Neural crest cell (in vitro differentiated cells): ENCODE data around the gene UBE2J2. TPM values are rescaled to one million over a fixed set of nuclear protein-coding genes. Genes with fewer than 3 reads are reported as not detected.

Source experiments
- DNase-seq: peaks from one replicate; pipeline ENCODE4 v3.0.0; 2021; ENCODE audit warnings: low read depth, mixed read lengths, low spot score
- H3K27ac Mint-ChIP-seq: one replicate; pipeline ENCODE4 v1.8.0; 2021; ENCODE audit warnings: mild to moderate bottlenecking, mixed read lengths; ENCODE audit not compliant: unreplicated experiment
- H3K27me3 Mint-ChIP-seq: 2 replicates; pipeline ENCODE4 v1.8.0; 2021; ENCODE audit warnings: low read depth, mild to moderate bottlenecking, mixed read lengths
- H3K36me3 Mint-ChIP-seq: 2 replicates; pipeline ENCODE4 v1.8.0; 2021; ENCODE audit warnings: low read depth, mild to moderate bottlenecking, mixed read lengths
- H3K4me1 Mint-ChIP-seq: 2 replicates; pipeline ENCODE4 v1.8.0; 2021; ENCODE audit warnings: mixed read lengths
- H3K4me3 Mint-ChIP-seq: one replicate; pipeline ENCODE4 v1.8.0; 2021; ENCODE audit warnings: mild to moderate bottlenecking, mixed read lengths
- H3K9me3 Mint-ChIP-seq: 2 replicates; pipeline ENCODE4 v1.8.0; 2021; ENCODE audit warnings: mixed read lengths
- total RNA-seq: library from RNA; stranded (reverse); gene quantifications from 2 replicates; pipeline ENCODE4 v1.2.1, GENCODE V29; 2021
- TF ChIP-seq, protein P1 (sequence below): fragments of 200-600 bp; sonication (generic); conservative IDR thresholded peaks from 2 replicates; pipeline ENCODE4 v1.5.0; 2021; ENCODE audit warnings: antibody characterized with exemption, mild to moderate bottlenecking

The UBE2J2 gene
- total RNA-seq, 1 donor from 2014 or later, result 80.8 TPM

DNA sequence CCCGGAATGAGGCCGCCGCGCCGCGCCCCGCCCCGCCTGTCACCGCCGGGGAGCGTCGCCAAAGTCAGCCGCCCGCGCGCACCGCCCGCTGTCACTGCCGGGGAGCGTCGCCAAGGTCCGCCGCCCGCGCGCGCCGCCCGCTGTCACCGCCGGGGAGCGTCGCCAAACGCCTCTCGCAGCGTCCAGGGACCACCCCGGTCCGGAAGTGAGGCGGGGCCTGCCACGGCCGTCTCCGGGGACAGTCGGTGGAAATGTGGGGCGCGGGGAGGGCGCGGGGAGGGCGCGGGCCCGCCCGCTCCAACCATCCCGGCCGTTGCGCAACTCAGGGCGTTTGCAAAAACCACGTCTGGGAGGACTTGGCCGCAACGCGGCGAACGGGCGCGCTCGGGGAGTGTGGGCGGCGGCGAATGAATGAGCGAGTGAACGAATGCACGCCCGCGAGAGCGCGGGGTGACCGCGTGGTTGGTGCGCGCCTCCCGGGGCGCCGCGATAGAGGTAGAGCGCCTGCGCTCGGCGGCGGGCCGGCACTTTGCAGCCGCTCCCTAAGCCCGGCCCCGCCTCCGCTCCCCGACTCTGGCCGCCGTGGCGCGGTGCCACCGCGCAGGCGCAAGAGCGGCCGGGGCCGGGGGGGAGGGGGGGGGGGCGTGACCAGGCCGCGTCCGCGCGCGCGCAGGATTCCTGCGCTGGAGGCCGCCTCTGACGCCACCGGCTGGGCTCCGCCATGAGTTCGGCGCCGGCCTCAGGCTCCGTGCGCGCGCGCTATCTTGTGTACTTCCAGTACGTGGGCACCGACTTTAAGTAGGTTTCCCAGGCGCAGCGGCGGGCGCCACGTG, 34.5 kb upstream of the UBE2J2 start, which contains the start of the genes ACAP3 and PUSL1:
TSS of gene ACAP3 (minus strand) at position 8 of the 833 bp plus-strand sequence. CDS start 115 bp downstream, outside the sequence.
TSS of gene PUSL1 (plus strand) at position 675 of the 833 bp plus-strand sequence. CDS start at position 722, 47 bp downstream.
- no peaks in the 10 kb centered on the region for H3K36me3 Mint-ChIP-seq
- TF ChIP-seq, protein P1, sequence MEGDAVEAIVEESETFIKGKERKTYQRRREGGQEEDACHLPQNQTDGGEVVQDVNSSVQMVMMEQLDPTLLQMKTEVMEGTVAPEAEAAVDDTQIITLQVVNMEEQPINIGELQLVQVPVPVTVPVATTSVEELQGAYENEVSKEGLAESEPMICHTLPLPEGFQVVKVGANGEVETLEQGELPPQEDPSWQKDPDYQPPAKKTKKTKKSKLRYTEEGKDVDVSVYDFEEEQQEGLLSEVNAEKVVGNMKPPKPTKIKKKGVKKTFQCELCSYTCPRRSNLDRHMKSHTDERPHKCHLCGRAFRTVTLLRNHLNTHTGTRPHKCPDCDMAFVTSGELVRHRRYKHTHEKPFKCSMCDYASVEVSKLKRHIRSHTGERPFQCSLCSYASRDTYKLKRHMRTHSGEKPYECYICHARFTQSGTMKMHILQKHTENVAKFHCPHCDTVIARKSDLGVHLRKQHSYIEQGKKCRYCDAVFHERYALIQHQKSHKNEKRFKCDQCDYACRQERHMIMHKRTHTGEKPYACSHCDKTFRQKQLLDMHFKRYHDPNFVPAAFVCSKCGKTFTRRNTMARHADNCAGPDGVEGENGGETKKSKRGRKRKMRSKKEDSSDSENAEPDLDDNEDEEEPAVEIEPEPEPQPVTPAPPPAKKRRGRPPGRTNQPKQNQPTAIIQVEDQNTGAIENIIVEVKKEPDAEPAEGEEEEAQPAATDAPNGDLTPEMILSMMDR, result peak; percentile 17
- H3K27me3 Mint-ChIP-seq, result no peaks in the 10 kb centered on the region
- H3K9me3 Mint-ChIP-seq, result no peaks in the 10 kb centered on the region
- peak; percentile 74 for DNase-seq
- H3K4me1 Mint-ChIP-seq, result peaks cover 24% of the 10 kb centered on the region
- H3K27ac Mint-ChIP-seq, result peak within 1 kb of the TSS; percentile 57
- peak within 1 kb of the TSS; percentile 90 for H3K4me3 Mint-ChIP-seq

DNA sequence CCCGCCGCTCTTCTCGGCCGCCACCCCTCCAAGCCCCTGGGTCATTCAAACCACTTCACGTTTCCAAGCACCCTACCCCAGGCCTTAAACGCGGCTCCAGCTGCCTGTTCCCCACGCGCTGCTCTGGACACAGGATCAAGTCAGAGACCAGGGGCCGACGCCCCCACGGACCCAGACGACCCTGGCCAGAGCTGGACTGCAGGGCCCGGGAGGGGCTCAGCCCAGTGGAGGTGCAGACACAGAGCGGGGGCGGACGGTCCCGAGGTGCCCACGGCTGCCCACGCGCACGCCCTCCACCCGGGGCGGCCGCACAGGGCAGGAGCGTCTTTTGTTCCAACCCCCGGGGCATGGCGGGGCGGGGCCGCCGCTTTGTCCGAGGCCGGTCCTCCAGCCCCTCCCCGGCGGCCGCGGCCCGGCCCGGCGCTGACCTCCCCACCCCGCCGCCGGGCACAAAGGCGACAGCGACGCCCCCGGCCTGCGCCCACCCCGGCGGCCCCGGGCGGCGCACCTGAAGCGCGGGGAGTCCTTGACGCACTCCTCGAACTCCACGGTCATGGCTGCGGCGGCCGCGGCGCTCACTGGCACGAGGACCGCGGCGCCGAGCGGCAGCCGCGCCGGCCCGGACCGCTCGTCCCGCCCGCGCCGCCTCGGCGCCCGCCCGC, 33.7 kb upstream of the UBE2J2 start:
- Mint-ChIP-seq H3K27ac (peak overlapping the region; percentile 57), H3K36me3 (no peaks in the 10 kb centered on the region), H3K4me1 (peaks cover 24% of the 10 kb centered on the region), H3K4me3 (peak overlapping the region; percentile 90), H3K9me3 (no peaks in the 10 kb centered on the region), H3K27me3 (no peaks in the 10 kb centered on the region)
- TF ChIP-seq, protein P1, result no peak
- peak; percentile 48 for DNase-seq

DNA sequence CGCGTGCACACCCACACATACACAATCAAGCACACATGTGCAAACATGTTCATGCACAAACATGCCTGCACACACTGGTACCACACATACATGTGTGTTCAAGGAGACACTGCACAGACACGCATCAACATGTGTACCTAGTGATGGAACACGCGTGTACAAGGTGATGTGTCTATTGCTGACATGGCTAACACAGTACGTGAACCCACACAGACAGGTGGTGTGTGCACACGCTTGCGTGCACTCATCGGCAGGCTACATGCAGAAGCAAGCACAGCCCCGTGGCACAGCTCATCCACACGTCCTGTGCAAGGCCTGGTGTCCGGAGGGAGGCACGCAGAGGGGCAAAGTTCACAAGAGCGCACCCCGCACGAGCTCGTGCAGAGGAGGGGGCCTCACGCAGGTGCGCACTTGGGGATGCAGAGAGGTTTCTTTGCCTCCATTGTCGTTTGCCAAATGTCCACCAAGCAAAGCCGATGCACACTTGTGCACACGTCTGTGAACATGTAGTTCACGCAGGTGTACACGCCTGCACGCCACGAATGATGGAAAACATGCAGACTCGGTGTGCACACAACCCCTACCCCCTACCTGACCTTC, 33.1 kb upstream of the UBE2J2 start:
- H3K27me3 Mint-ChIP-seq, result no peaks in the 10 kb centered on the region
- peak overlapping the region; percentile 57 for H3K27ac Mint-ChIP-seq
- H3K4me3 Mint-ChIP-seq, result peak overlapping the region; percentile 90
- H3K36me3 Mint-ChIP-seq, result no peaks in the 10 kb centered on the region
- TF ChIP-seq, protein P1, result no peak
- no peak for DNase-seq
- no peaks in the 10 kb centered on the region for H3K9me3 Mint-ChIP-seq
- peaks cover 24% of the 10 kb centered on the region for H3K4me1 Mint-ChIP-seq

DNA sequence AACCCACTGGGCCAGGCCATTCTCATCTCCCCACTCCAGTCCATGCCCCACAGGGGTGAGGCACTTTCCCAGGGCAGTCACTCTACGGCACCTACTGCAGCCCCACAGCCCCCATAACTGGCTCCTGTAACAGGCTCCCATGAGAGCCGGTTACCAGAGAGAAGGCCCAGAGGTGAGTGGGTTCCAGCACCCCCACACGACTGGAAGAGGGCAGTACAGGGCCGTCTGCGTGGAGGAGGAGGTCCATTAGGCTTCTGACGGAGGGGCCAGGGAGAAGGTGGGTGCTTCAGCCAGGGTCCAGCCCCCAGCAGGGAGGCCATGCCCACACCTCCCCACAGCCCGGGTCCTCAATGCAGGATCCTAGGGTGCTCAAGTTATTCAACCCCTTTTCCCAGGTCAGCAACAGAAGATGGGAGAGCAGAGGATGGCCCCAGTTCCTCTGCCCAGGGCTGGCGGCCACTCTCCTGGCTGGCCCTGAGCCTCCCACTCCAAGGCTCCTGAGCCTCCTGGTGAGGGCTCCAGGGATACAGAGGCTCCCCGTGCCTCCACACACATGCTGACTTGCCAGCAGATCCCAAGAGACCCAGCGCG, 32.5 kb upstream of the UBE2J2 start:
- Mint-ChIP-seq H3K36me3 (no peaks in the 10 kb centered on the region), H3K27me3 (no peaks in the 10 kb centered on the region), H3K9me3 (no peaks in the 10 kb centered on the region)

More for the DNA sequence above, 32.5 kb upstream of the UBE2J2 start:
- no peak for DNase-seq
- TF ChIP-seq, protein P1, result no peak
- Mint-ChIP-seq H3K4me1 (peaks cover 24% of the 10 kb centered on the region), H3K4me3 (peak overlapping the region; percentile 90), H3K27ac (no peak overlapping the region)
